Endothelial cell of umbilical vein (primary cell): ENCODE data around the gene EXD2. TPM values are rescaled to one million over a fixed set of nuclear protein-coding genes. Genes with fewer than 3 reads are reported as not detected.

Source experiments
- BruUV-seq: library from RNA; stranded (reverse); fragments of 400-500 nt; replicated peaks from 2 replicates; lab custom pipeline; 2021; lab: Mats Ljungman, UMichigan
- CTCF ChIA-PET: fragments of 300-600, 350-600 bp; sonication (Branson Sonifier 250); formaldehyde crosslinking; loops from one replicate; lab custom pipeline; 2021; ENCODE audit warnings: antibody characterized with exemption, inconsistent platforms; lab: Charles Lee
- POLR2A ChIA-PET: fragments of 300-600, 350-600 bp; sonication (Branson Sonifier 250); formaldehyde crosslinking; loops from one replicate; lab custom pipeline; 2021; ENCODE audit warnings: antibody characterized with exemption, inconsistent platforms; lab: Charles Lee
- DNase-seq: peaks from one replicate; pipeline ENCODE4 v3.0.0-alpha.2; 2011; ENCODE audit warnings: low read depth, low spot score
- FAIRE-seq: peaks from 2 replicates; lab custom pipeline; 2011; peaks lifted over from hg19 to GRCh38; lab: Jason Lieb, UNC
- H2AFZ ChIP-seq: 2 replicates; pipeline ENCODE4 v1.6.0; 2012; ENCODE audit warnings: low read depth, low read length, control low read depth, inconsistent platforms
- H3K27ac ChIP-seq: 2 replicates; pipeline ENCODE4 v1.5.1; 2011; ENCODE audit warnings: low read depth, mild to moderate bottlenecking, control low read depth, low read length, moderate library complexity; ENCODE audit not compliant: insufficient read depth
- H3K27me3 ChIP-seq, 2 experiments: 2 replicates each; pipeline versions ENCODE4 v1.6.0 to v1.6.1; 2011; ENCODE audit warnings: low read length in 2 of 2, mixed read lengths in 1 of 2; ENCODE audit not compliant: control insufficient read depth in 2 of 2, insufficient read depth in 2 of 2
- H3K36me3 ChIP-seq, 2 experiments: 2 replicates in 1 of 2; 3 replicates in 1 of 2; pipeline ENCODE4 v1.5.1; 2011; ENCODE audit warnings: low read length in 2 of 2, mild to moderate bottlenecking in 1 of 2, moderate library complexity in 1 of 2; ENCODE audit not compliant: control insufficient read depth in 2 of 2, insufficient read depth in 2 of 2; ENCODE audit errors: extremely low read depth in 1 of 2
- H3K4me1 ChIP-seq: 3 replicates; pipeline ENCODE4 v1.5.1; 2011; ENCODE audit warnings: mild to moderate bottlenecking, low read length; ENCODE audit not compliant: control insufficient read depth, insufficient read depth; ENCODE audit errors: extremely low read depth
- H3K4me2 ChIP-seq: 2 replicates; pipeline ENCODE4 v1.6.1; 2011; ENCODE audit warnings: low read length, control low read depth, mixed read lengths; ENCODE audit not compliant: insufficient read depth
- H3K4me3 ChIP-seq, 3 experiments: fragments of 200-600 bp in 1 of 3; sonication (generic), shearing (Covaris generic) in 1 of 3; replicated peaks in 1 of 3; 2 replicates each; pipeline ENCODE4 v1.5.1; 2011 to 2016; ENCODE audit warnings: control low read depth in 3 of 3, low read length in 3 of 3, mild to moderate bottlenecking in 2 of 3, inconsistent platforms in 1 of 3, low read depth in 1 of 3, moderate library complexity in 1 of 3; ENCODE audit not compliant: insufficient read depth in 1 of 3
- H3K79me2 ChIP-seq: 2 replicates; pipeline ENCODE4 v1.6.0; 2012; ENCODE audit warnings: low read length, inconsistent platforms; ENCODE audit not compliant: control insufficient read depth, insufficient read depth
- H3K9ac ChIP-seq: replicated peaks from 2 replicates; pipeline ENCODE3; 2011; ENCODE audit warnings: low read length, control low read depth; ENCODE audit not compliant: insufficient read depth; ENCODE audit errors: extremely low read depth
- H3K9me1 ChIP-seq: replicated peaks from 3 replicates; pipeline ENCODE4 v1.6.0; 2011; ENCODE audit warnings: mild to moderate bottlenecking, low read length; ENCODE audit not compliant: control insufficient read depth, insufficient read depth; ENCODE audit errors: extremely low read depth
- H3K9me3 ChIP-seq: replicated peaks from 2 replicates; pipeline ENCODE4 v1.5.1; 2012; ENCODE audit warnings: low read length, inconsistent platforms; ENCODE audit not compliant: control insufficient read depth, insufficient read depth
- H4K20me1 ChIP-seq: replicated peaks from 2 replicates; pipeline ENCODE3; 2011; ENCODE audit warnings: mild to moderate bottlenecking, low read length; ENCODE audit not compliant: control insufficient read depth, insufficient read depth; ENCODE audit errors: extremely low read depth
- CTCF ChIP-seq, 2 donors: IDR thresholded peaks; 1 replicate in 1 of 2; 2 replicates in 1 of 2; pipeline ENCODE4 v1.5.1; 2011; ENCODE audit warnings: low read length in 2 of 2, mild to moderate bottlenecking in 2 of 2, moderate library complexity in 2 of 2, control low read depth in 1 of 2, inconsistent platforms in 1 of 2, low read depth in 1 of 2; ENCODE audit not compliant: insufficient read depth in 1 of 2; ENCODE audit errors: extremely low read depth in 1 of 2
- EZH2 ChIP-seq: IDR thresholded peaks from 2 replicates; pipeline ENCODE4 v1.6.1; 2012; ENCODE audit warnings: borderline replicate concordance, low read depth, mild to moderate bottlenecking, moderate library complexity, low read length, inconsistent platforms; ENCODE audit not compliant: severe bottlenecking
- FOS ChIP-seq: IDR thresholded peaks from 2 replicates; pipeline ENCODE4 v1.6.1; 2011; ENCODE audit warnings: mild to moderate bottlenecking, low read length, moderate library complexity, borderline replicate concordance; ENCODE audit not compliant: insufficient read depth
- GATA2 ChIP-seq: IDR thresholded peaks from 2 replicates; pipeline ENCODE4 v1.7.0; 2011; ENCODE audit warnings: low read depth, mild to moderate bottlenecking, moderate library complexity, mixed read lengths, low read length; ENCODE audit not compliant: insufficient read length, insufficient read depth
- JUN ChIP-seq: IDR thresholded peaks from 2 replicates; pipeline ENCODE4 v1.6.1; 2011; ENCODE audit warnings: borderline replicate concordance, low read depth; ENCODE audit not compliant: insufficient read length, insufficient read depth
- MYC ChIP-seq: IDR thresholded peaks from one replicate; pipeline ENCODE4 v1.6.1; 2011; ENCODE audit warnings: mild to moderate bottlenecking, low read depth, low read length
- POLR2A ChIP-seq: IDR thresholded peaks from 2 replicates; pipeline ENCODE4 v1.6.1; 2012; ENCODE audit warnings: low read depth, mild to moderate bottlenecking, control low read depth, low read length
- POLR2AphosphoS5 ChIP-seq: IDR thresholded peaks from 2 replicates; pipeline ENCODE4 v1.6.1; 2012; ENCODE audit warnings: low read depth, mild to moderate bottlenecking, control low read depth, low read length, moderate library complexity; ENCODE audit not compliant: insufficient read depth
- dilution Hi-C: fragments of 300-500 bp; cut with MboI; formaldehyde crosslinking; loops from one replicate; pipeline ENCODE4 v1.15.0; 2019; ENCODE audit warnings: low sequenced_read_pairs; ENCODE audit not compliant: extremely low pct_ligation_motif_present
- intact Hi-C: fragments of 100-400 bp; cut with micrococcal nuclease; formaldehyde crosslinking; loops from one replicate; pipeline ENCODE4 v1.10.0; 2022
- polyA plus RNA-seq, 4 experiments: library from polyadenylated mRNA; depleted of rRNA in 3 of 4; stranded (reverse) in 3 of 4; unstranded in 1 of 4; fragments of >200 nt; gene quantifications; 2 replicates each; pipeline versions ENCODE4 v1.2.1 to v1.2.3, GENCODE V29; 2011 to 2012; ENCODE audit warnings: missing spikeins in 1 of 4
- total RNA-seq: library from RNA; stranded (reverse); gene quantifications from 2 replicates; pipeline ENCODE4 v1.2.3, GENCODE V29; 2021
- TF ChIP-seq, protein P1 (sequence below): IDR thresholded peaks from 2 replicates; pipeline ENCODE4 v1.6.1; 2011; ENCODE audit not compliant: insufficient read depth, insufficient read length

EXD2 gene
- total and polyA plus RNA-seq, 2 donors (not counting 3 experiments of a cell fraction or from before 2014, with no cell fraction given) = 11.6 to 22.6 TPM

DNA sequence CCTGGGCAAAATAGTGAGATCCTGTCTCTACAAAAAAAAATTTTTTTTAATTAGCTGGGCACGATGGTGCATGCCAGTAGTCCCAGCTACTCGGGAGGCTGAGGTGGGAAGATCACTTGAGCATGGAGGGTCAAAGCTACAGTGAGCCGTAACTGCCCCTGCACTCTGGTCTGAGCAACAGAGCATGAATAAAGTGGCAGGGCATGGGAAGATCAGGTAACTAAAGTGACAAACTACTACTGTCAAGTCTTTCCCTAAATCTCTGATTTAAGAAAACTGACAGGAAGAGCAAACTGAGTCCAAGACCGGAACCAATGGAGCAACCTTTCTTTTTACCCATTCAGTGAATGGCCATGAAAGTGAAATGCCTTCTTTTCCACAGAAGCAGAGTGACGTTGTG, 49.2 kb upstream of the EXD2 start:
- DNase-seq (no peak), FAIRE-seq (no peak)
- Histone ChIP-seq H3K9me3 (no peaks in the 10 kb centered on the region), H3K4me2 (no peak overlapping the region), H4K20me1 (peaks cover 4% of the 10 kb centered on the region), H2AFZ (no peak overlapping the region), H3K27ac (no peak overlapping the region), H3K36me3 (peaks cover 0 to 1% of the 10 kb centered on the region in 2 experiments), H3K4me1 (peaks cover 6% of the 10 kb centered on the region), H3K9me1 (no peaks in the 10 kb centered on the region), H3K9ac (no peak overlapping the region), H3K4me3 (no peak overlapping the region), H3K79me2 (peaks cover 33% of the 10 kb centered on the region), H3K27me3 (no peaks in the 10 kb centered on the region)
- no TSS peak for BruUV-seq
- TF ChIP-seq POLR2AphosphoS5 (no peak), POLR2A (no peak), MYC (no peak), JUN (no peak), CTCF (IDR thresholded peaks at IDR 0.05; ENCODE audit: extremely low read depth in 1 of 2, insufficient read depth in 1 of 2, low read depth in 1 of 2, low read length in 2 of 2) (no peak), FOS (no peak), GATA2 (no peak), EZH2 (no peak)
- TF ChIP-seq, protein P1, sequence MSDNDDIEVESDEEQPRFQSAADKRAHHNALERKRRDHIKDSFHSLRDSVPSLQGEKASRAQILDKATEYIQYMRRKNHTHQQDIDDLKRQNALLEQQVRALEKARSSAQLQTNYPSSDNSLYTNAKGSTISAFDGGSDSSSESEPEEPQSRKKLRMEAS = no peak
- dilution Hi-C loops (no loop called here), intact Hi-C loops (no loop called here)
- ChIA-PET CTCF (interaction anchor here (1.6 to 6.2 kb wide), 2 partner anchors 10 to 12 kb away, joined by 7 to 49 read pairs; no protein-coding TSS in a partner anchor), POLR2A (no interaction called here)
